HepG2 (cell line): ENCODE data around the gene ADIPOR2. TPM values are rescaled to one million over a fixed set of nuclear protein-coding genes. Genes with fewer than 3 reads are reported as not detected.

ENCODE experiments used
- ATAC-seq: fragments of 200-7000 bp; cut with Tn5 transposase; 3 replicates; pipeline ENCODE4 v1.9.1; 2020; ENCODE audit warnings: mild to moderate bottlenecking, moderate library complexity
- Bru-seq: library from RNA; stranded (reverse); fragments of 400-500 nt; gene quantifications from one replicate; lab custom pipeline; 2021; lab: Mats Ljungman, UMichigan
- BruChase-seq, 2 experiments: library from RNA; stranded (reverse); fragments of 400-500 nt; gene quantifications; one replicate each; lab custom pipeline; 2021; lab: Mats Ljungman, UMichigan
- BruUV-seq: library from RNA; stranded (reverse); fragments of 400-500 nt; replicated peaks from 2 replicates; lab custom pipeline; 2021; lab: Mats Ljungman, UMichigan
- CTCF ChIA-PET: fragments of 300-600 bp; formaldehyde crosslinking; extraction: SDS; loops from one replicate; lab custom pipeline; 2021; ENCODE audit warnings: low total read pairs, inconsistent platforms, low intra/inter-chr PET ratio; lab: Yijun Ruan, JAX
- POLR2A ChIA-PET: fragments of 350-600 bp; sonication (Branson Sonifier 250); formaldehyde crosslinking; loops from one replicate; lab custom pipeline; 2020; ENCODE audit warnings: antibody characterized with exemption, inconsistent platforms; lab: Yijun Ruan, JAX
- DNase-seq: peaks from one replicate; pipeline ENCODE4 v3.0.0-alpha.2; 2015; ENCODE audit warnings: low spot score
- FAIRE-seq: peaks from 3 replicates; lab custom pipeline; 2011; peaks lifted over from hg19 to GRCh38; lab: Jason Lieb, UNC
- H2AFZ ChIP-seq: one replicate; pipeline ENCODE4 v1.6.1; 2011; ENCODE audit warnings: low read length, inconsistent platforms
- H3K27ac ChIP-seq: fragments of 300-600 bp; 3 replicates; pipeline ENCODE4 v1.8.0; 2011; ENCODE audit warnings: mixed run types, mild to moderate bottlenecking, mixed read lengths, low read length, inconsistent platforms; ENCODE audit not compliant: insufficient read depth; ENCODE audit errors: extremely low read length
- H3K27me3 ChIP-seq, 2 experiments: fragments of 200-600 bp in 1 of 2; 2 replicates in 1 of 2; 3 replicates in 1 of 2; pipeline versions ENCODE4 v1.6.0 to v1.8.0; 2011; ENCODE audit warnings: low read length in 2 of 2, mild to moderate bottlenecking in 2 of 2, moderate library complexity in 2 of 2, inconsistent platforms in 1 of 2; ENCODE audit not compliant: insufficient read depth in 2 of 2, control insufficient read depth in 1 of 2
- H3K36me3 ChIP-seq, 2 experiments: fragments of 200-600 bp in 1 of 2; replicated peaks in 1 of 2; 2 replicates in 1 of 2; 3 replicates in 1 of 2; pipeline versions ENCODE4 v1.5.1 to v1.8.0; 2011; ENCODE audit warnings: low read length in 2 of 2, inconsistent platforms in 1 of 2; ENCODE audit not compliant: insufficient read depth in 2 of 2, control insufficient read depth in 1 of 2
- H3K4me1 ChIP-seq: 2 replicates; pipeline ENCODE4 v1.5.1; 2012; ENCODE audit warnings: low read length, inconsistent platforms; ENCODE audit not compliant: insufficient read depth
- H3K4me2 ChIP-seq: 2 replicates; pipeline ENCODE4 v1.6.0; 2011; ENCODE audit warnings: low read depth, low read length, inconsistent platforms
- H3K4me3 ChIP-seq, 3 experiments: fragments of 200-600 bp in 1 of 3; sonication (generic), shearing (Covaris generic) in 1 of 3; replicated peaks in 1 of 3; 2 replicates each; pipeline ENCODE4 v1.5.1; 2011 to 2016; ENCODE audit warnings: low read length in 3 of 3, inconsistent platforms in 2 of 3, low read depth in 2 of 3, mild to moderate bottlenecking in 2 of 3, control low read depth in 1 of 3, mixed read lengths in 1 of 3; ENCODE audit not compliant: insufficient read depth in 1 of 3
- H3K79me2 ChIP-seq: one replicate; pipeline ENCODE4 v1.6.1; 2011; ENCODE audit warnings: low read length, inconsistent platforms; ENCODE audit not compliant: insufficient read depth
- H3K9ac ChIP-seq: 2 replicates; pipeline ENCODE4 v1.6.0; 2011; ENCODE audit warnings: mild to moderate bottlenecking, low read depth, low read length, inconsistent platforms; ENCODE audit not compliant: insufficient read depth
- H3K9me3 ChIP-seq: 2 replicates; pipeline ENCODE4 v1.5.1; 2012; ENCODE audit warnings: mild to moderate bottlenecking, low read length
- H4K20me1 ChIP-seq: 2 replicates; pipeline ENCODE4 v1.6.0; 2011; ENCODE audit warnings: inconsistent platforms, mild to moderate bottlenecking, low read length, moderate library complexity; ENCODE audit not compliant: insufficient read depth
- GATAD2A ChIP-seq: IDR thresholded peaks from 2 replicates; pipeline ENCODE4 v1.6.1; 2016
- HNRNPUL1 ChIP-seq: fragments of 200-400 bp; formaldehyde crosslinking; IDR thresholded peaks from 2 replicates; pipeline ENCODE4 v1.6.1; 2017; ENCODE audit warnings: low read depth, mild to moderate bottlenecking, low read length, moderate library complexity
- LCORL ChIP-seq, 2 experiments: fragments of 450-650 bp in 1 of 2; sonication (generic) in 1 of 2; formaldehyde crosslinking in 1 of 2; IDR thresholded peaks; 2 replicates each; pipeline versions ENCODE4 v1.5.0 to v1.6.1; 2017 to 2020; ENCODE audit warnings: antibody characterized with exemption in 1 of 2, missing genetic modification reagents in 1 of 2
- NR2F6 ChIP-seq, 2 experiments: IDR thresholded peaks; 2 replicates each; pipeline ENCODE4 v1.6.1; 2016; ENCODE audit warnings: antibody characterized with exemption in 1 of 2, mild to moderate bottlenecking in 1 of 2
- ZFY ChIP-seq: sonication (generic); formaldehyde crosslinking; IDR thresholded peaks from 2 replicates; pipeline ENCODE4 v1.4.0; 2020; ENCODE audit warnings: missing genetic modification reagents
- ZNF335 ChIP-seq: sonication (generic); formaldehyde crosslinking; IDR thresholded peaks from 2 replicates; pipeline ENCODE4 v1.4.0; 2020; ENCODE audit warnings: missing genetic modification reagents
- ZNF609 ChIP-seq: sonication (generic); formaldehyde crosslinking; IDR thresholded peaks from 2 replicates; pipeline ENCODE4 v1.4.0; 2020; ENCODE audit warnings: mild to moderate bottlenecking, missing genetic modification reagents, borderline replicate concordance
- ZNF879 ChIP-seq: sonication (generic); formaldehyde crosslinking; IDR thresholded peaks from 2 replicates; pipeline ENCODE4 v1.8.1; 2023; ENCODE audit warnings: missing genetic modification reagents
- ZSCAN22 ChIP-seq: sonication (generic); formaldehyde crosslinking; IDR thresholded peaks from 2 replicates; pipeline ENCODE4 v1.4.0; 2020; ENCODE audit warnings: mild to moderate bottlenecking, missing genetic modification reagents
- WGBS: methylation state at CpG from one replicate; pipeline ENCODE4 v1.1.6; 2017; ENCODE audit warnings: low lambda C conversion rate; 5-methylcytosine and 5-hydroxymethylcytosine counted together
- in situ Hi-C: cut with HindIII; loops from 2 replicates; pipeline ENCODE4 v1.10.0; 2017; ENCODE audit warnings: low pct_unique_long_range_greater_than_20kb; ENCODE audit not compliant: extremely low pct_ligation_motif_present
- intact Hi-C: fragments of 100-400 bp; cut with micrococcal nuclease; formaldehyde crosslinking; loops from one replicate; pipeline ENCODE4 v1.10.0; 2022; ENCODE audit not compliant: unreplicated experiment
- long read RNA-seq, 2 experiments: library from RNA in 1 of 2; library from polyadenylated mRNA in 1 of 2; stranded (forward) in 1 of 2; unstranded in 1 of 2; transcript quantifications; one replicate each; pipeline ENCODE4 v2.0.0, GENCODE V29; 2019 to 2022
- polyA minus RNA-seq, 3 experiments: library from RNA; depleted of rRNA, polyadenylated mRNA; stranded (reverse); fragments of >200 nt; gene quantifications; 2 replicates each; pipeline ENCODE4 v1.2.3, GENCODE V29; 2011; ENCODE audit warnings: low replicate concordance in 1 of 3
- polyA plus RNA-seq, 8 experiments: library from polyadenylated mRNA; depleted of rRNA in 3 of 8; stranded (reverse) in 7 of 8; unstranded in 1 of 8; fragments of >200 nt; fragmentation: Illumina TruSeq in 4 of 8; extraction: Trizol in 4 of 8; gene quantifications; 2 replicates each; pipeline versions ENCODE4 v1.2.1 to v1.2.3, GENCODE V29; 2011 to 2016; ENCODE audit warnings: low read depth in 4 of 8, missing spikeins in 1 of 8, mixed read lengths in 1 of 8; ENCODE audit not compliant: insufficient read depth in 1 of 8
- total RNA-seq, 5 experiments: library from RNA; depleted of rRNA; stranded (reverse); fragments of >200 nt; fragmentation: Illumina TruSeq; extraction: Trizol; gene quantifications; 2 replicates each; pipeline ENCODE4 v1.2.3, GENCODE V29; 2016; ENCODE audit warnings: low read depth in 1 of 5
- TF ChIP-seq, protein P1 (sequence below): sonication (generic); formaldehyde crosslinking; IDR thresholded peaks from 2 replicates; pipeline ENCODE4 v1.9.0; 2021; ENCODE audit warnings: missing genetic modification reagents, mild to moderate bottlenecking, borderline replicate concordance

Gene ADIPOR2, protein sequence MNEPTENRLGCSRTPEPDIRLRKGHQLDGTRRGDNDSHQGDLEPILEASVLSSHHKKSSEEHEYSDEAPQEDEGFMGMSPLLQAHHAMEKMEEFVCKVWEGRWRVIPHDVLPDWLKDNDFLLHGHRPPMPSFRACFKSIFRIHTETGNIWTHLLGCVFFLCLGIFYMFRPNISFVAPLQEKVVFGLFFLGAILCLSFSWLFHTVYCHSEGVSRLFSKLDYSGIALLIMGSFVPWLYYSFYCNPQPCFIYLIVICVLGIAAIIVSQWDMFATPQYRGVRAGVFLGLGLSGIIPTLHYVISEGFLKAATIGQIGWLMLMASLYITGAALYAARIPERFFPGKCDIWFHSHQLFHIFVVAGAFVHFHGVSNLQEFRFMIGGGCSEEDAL
- total RNA-seq (2016; rRNA removed; fragmentation: Illumina TruSeq; extraction: Trizol) (35.2 and 40.8 TPM in 2 replicates), polyA plus RNA-seq (2011; rRNA removed) (52.2 and 56.5 TPM in 2 replicates), polyA minus RNA-seq (2011; rRNA and poly(A)+ RNA removed; ENCODE audit: low replicate concordance) (53.2 and 63.9 TPM in 2 replicates), Bru-seq, nascent RNA (percentile 94 among the genes with signal in this experiment), BruChase-seq, experiment 1, labeled RNA remaining after a 6-hour chase (percentile 89 among the genes with signal in this experiment), BruChase-seq, experiment 2, labeled RNA remaining after a 2-hour chase (percentile 91 among the genes with signal in this experiment)
- 14.0 and 15.3 TPM in 2 replicates for total RNA-seq (2016; cell fraction: cytosol; rRNA removed; fragmentation: Illumina TruSeq; extraction: Trizol; ENCODE audit: low read depth)
- total RNA-seq (2016; cell fraction: insoluble cytoplasmic fraction; rRNA removed; fragmentation: Illumina TruSeq; extraction: Trizol), result 34.6 and 36.8 TPM in 2 replicates
- 32.2 and 37.5 TPM in 2 replicates for total RNA-seq (2016; cell fraction: membrane; rRNA removed; fragmentation: Illumina TruSeq; extraction: Trizol)
- 57.1 and 62.9 TPM in 2 replicates for total RNA-seq (2016; cell fraction: nucleus; rRNA removed; fragmentation: Illumina TruSeq; extraction: Trizol)
- polyA plus RNA-seq (2011; cell fraction: cytosol; rRNA removed), result 30.4 and 47.3 TPM in 2 replicates
- 39.2 and 60.6 TPM in 2 replicates for polyA plus RNA-seq (2011; cell fraction: nucleus; rRNA removed)
- polyA plus RNA-seq (2012), result 68.6 and 70.3 TPM in 2 replicates
- polyA plus RNA-seq (2016; cell fraction: cytosol; fragmentation: Illumina TruSeq; extraction: Trizol; ENCODE audit: low read depth), result 8.2 TPM in 2 replicates
- 42.4 and 47.2 TPM in 2 replicates for polyA plus RNA-seq (2016; cell fraction: insoluble cytoplasmic fraction; fragmentation: Illumina TruSeq; extraction: Trizol; ENCODE audit: low read depth)
- polyA plus RNA-seq (2016; cell fraction: membrane; fragmentation: Illumina TruSeq; extraction: Trizol; ENCODE audit: low read depth), result 24.7 and 28.3 TPM in 2 replicates
- polyA plus RNA-seq (2016; cell fraction: nucleus; fragmentation: Illumina TruSeq; extraction: Trizol; ENCODE audit: insufficient read depth, low read depth), result 75.6 and 80.5 TPM in 2 replicates
- polyA minus RNA-seq (2011; cell fraction: cytosol; rRNA and poly(A)+ RNA removed), result 37.1 and 43.3 TPM in 2 replicates
- 89.9 and 92.1 TPM in 2 replicates for polyA minus RNA-seq (2011; cell fraction: nucleus; rRNA and poly(A)+ RNA removed)
- long read RNA-seq, experiment 1, full-length matches to known transcripts, result 4 of 16 reads
- long read RNA-seq, experiment 1, partial matches to known transcripts, result 2 of 16 reads
- long read RNA-seq, experiment 1, other reads (novel, unspliced or antisense), result 10 of 16 reads
- long read RNA-seq, experiment 2, full-length matches to known transcripts, result 22 of 244 reads
- long read RNA-seq, experiment 2, partial matches to known transcripts, result 156 of 244 reads
- long read RNA-seq, experiment 2, other reads (novel, unspliced or antisense), result 66 of 244 reads

- BruUV-seq, result no TSS peak
- Histone ChIP-seq H3K4me1 (peaks cover 42% of the 10 kb centered on the region), H3K27me3 (no peaks in the 10 kb centered on the region), H3K9me3 (no peaks in the 10 kb centered on the region), H3K4me3 (peak within 1 kb of the TSS; percentile 92 to 100 (median 94)), H3K79me2 (peaks cover 46% of the 10 kb centered on the region), H4K20me1 (peaks cover 34% of the 10 kb centered on the region), H2AFZ (peak within 1 kb of the TSS; percentile 18), H3K9ac (peak within 1 kb of the TSS; percentile 95), H3K4me2 (peak within 1 kb of the TSS; percentile 93), H3K27ac (peak within 1 kb of the TSS; percentile 92), H3K36me3 (peaks cover 0 to 5% of the 10 kb centered on the region in 2 experiments; a peak in 1 of 5 replicates)
- under 1% methylated on average over 17 of the region's 59 CpGs for WGBS
- CTCF ChIA-PET, result no interaction called here
- DNase-seq (peak; percentile 90), ATAC-seq (peak; percentile 99), FAIRE-seq (peak; percentile 56)
- intact Hi-C loops (loop anchor here (5.0 kb wide), 3 partner anchors 38 to 102 kb away; no protein-coding TSS in a partner anchor), in situ Hi-C loops (no loop called here)
- POLR2A ChIA-PET, result interaction anchor here (0.6 to 2.5 kb wide), 11 partner anchors 9 to 126 kb away, joined by 3 to 37 read pairs (median 5); no protein-coding TSS in a partner anchor
- TF ChIP-seq ZFY (CRISPR knock-in tag) (peak; percentile 72), NR2F6 (IDR thresholded peaks at IDR 0.05) (no peak), NR2F6 (CRISPR knock-in tag; IDR thresholded peaks at IDR 0.05) (no peak), ZNF879 (CRISPR knock-in tag) (no peak), ZNF609 (CRISPR knock-in tag) (peak; percentile 57; the same call in 1 of the 2 replicates), ZSCAN22 (CRISPR knock-in tag) (peak; percentile 65; the same call in 1 of the 2 replicates), LCORL (IDR thresholded peaks at IDR 0.05) (no peak), LCORL (CRISPR knock-in tag; IDR thresholded peaks at IDR 0.05) (no peak), ZNF335 (no peak), GATAD2A (CRISPR knock-in tag) (no peak), HNRNPUL1 (no peak)
- TF ChIP-seq, protein P1, sequence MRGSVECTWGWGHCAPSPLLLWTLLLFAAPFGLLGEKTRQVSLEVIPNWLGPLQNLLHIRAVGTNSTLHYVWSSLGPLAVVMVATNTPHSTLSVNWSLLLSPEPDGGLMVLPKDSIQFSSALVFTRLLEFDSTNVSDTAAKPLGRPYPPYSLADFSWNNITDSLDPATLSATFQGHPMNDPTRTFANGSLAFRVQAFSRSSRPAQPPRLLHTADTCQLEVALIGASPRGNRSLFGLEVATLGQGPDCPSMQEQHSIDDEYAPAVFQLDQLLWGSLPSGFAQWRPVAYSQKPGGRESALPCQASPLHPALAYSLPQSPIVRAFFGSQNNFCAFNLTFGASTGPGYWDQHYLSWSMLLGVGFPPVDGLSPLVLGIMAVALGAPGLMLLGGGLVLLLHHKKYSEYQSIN (CRISPR knock-in tag), result no peak
These were observed at the start of gene ADIPOR2 for GRCh38 chr12:1690578-1691122. ADIPOR2 (plus strand) TSS chr12:1691070; CDS start chr12:1754344, 63,274 bp downstream.
